ENCODE results near the gene HLTF.
"Not testable (repeated sequence)": the region's sequence is repeated elsewhere in the genome, so short reads cannot be mapped to it uniquely, and the experiment has no call there.

Gene HLTF, protein sequence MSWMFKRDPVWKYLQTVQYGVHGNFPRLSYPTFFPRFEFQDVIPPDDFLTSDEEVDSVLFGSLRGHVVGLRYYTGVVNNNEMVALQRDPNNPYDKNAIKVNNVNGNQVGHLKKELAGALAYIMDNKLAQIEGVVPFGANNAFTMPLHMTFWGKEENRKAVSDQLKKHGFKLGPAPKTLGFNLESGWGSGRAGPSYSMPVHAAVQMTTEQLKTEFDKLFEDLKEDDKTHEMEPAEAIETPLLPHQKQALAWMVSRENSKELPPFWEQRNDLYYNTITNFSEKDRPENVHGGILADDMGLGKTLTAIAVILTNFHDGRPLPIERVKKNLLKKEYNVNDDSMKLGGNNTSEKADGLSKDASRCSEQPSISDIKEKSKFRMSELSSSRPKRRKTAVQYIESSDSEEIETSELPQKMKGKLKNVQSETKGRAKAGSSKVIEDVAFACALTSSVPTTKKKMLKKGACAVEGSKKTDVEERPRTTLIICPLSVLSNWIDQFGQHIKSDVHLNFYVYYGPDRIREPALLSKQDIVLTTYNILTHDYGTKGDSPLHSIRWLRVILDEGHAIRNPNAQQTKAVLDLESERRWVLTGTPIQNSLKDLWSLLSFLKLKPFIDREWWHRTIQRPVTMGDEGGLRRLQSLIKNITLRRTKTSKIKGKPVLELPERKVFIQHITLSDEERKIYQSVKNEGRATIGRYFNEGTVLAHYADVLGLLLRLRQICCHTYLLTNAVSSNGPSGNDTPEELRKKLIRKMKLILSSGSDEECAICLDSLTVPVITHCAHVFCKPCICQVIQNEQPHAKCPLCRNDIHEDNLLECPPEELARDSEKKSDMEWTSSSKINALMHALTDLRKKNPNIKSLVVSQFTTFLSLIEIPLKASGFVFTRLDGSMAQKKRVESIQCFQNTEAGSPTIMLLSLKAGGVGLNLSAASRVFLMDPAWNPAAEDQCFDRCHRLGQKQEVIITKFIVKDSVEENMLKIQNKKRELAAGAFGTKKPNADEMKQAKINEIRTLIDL

DNA sequence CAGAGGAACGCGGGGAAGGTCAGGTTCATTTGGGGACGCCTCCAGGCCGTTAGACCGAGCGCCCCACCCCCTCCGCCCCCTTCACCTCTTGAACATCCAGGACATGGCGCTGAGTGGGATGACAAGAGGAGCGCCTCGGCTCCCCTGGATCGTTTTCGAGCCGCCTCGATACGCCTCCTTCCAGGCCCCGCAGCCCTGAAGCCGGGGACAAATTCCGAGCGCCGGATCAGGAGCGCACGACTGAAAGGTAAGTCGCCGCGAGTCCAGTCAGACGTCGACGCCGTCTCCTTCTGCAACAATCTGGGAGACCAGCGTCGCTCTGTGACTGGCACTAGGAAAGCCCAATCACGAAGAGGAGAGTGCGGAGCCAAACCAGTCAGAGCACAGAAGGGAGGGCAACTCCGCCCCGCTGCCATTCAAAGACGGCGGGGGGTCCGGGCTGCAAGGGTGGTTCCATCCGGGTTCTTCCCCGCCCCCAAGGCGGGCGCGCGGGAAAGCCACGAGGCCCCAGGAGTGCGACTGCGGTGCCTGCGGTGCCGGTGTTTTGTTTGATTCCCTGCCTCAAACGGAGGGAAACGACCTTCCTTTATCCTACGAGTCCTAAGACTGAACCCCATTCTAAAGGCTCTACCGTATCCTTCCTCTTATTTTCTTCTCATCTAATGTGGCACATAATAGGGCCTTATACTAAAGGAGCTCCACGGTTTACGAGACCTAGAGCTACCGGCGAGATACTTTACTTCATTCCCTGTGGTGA, at the start of gene HLTF:
HLTF (minus strand) TSS at position 302 of the 757 bp plus-strand sequence; CDS start at position 105, 197 bp downstream.
- DNase-seq = peak; percentile 93

DNA sequence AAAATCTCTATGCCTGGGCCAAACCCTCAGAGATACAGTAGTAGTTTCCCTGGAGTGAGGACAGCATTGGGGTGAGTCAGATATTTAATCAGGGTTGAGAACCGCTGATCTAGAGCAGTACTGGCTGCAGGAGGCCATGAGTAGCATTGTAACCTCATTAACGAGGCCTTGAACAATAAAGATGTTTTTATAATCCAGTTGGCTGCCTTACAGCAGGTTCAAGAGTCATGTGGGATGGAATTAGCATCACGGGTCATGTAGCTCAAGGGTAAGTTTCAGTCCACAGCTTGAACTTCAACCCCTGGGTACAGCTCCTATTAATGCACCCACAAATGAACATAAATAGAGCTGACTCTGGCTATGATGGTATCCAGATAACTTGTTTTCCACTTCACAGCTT, 48.2 kb upstream of the HLTF start:
- DNase-seq = no peak

DNA sequence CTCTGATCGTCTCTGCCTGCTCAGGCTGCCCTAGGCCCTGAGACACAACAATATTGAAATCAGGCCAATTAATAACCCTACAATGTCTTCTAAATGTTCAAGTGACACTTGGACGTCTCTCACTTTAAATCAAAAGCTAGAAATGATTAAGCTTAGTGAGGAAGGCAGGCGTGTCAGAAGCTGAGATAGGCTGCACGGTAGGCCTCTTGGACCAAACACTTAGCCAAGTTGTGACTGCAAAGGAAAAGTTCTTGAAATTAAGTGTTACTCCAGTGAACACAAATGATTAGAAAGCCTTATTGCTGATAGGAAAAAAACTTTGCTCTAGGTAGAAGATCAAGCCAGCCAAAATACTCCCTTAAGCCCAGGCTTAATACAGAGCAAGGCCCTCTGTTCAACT, 45.3 kb upstream of the HLTF start:
- DNase-seq = no peak

DNA sequence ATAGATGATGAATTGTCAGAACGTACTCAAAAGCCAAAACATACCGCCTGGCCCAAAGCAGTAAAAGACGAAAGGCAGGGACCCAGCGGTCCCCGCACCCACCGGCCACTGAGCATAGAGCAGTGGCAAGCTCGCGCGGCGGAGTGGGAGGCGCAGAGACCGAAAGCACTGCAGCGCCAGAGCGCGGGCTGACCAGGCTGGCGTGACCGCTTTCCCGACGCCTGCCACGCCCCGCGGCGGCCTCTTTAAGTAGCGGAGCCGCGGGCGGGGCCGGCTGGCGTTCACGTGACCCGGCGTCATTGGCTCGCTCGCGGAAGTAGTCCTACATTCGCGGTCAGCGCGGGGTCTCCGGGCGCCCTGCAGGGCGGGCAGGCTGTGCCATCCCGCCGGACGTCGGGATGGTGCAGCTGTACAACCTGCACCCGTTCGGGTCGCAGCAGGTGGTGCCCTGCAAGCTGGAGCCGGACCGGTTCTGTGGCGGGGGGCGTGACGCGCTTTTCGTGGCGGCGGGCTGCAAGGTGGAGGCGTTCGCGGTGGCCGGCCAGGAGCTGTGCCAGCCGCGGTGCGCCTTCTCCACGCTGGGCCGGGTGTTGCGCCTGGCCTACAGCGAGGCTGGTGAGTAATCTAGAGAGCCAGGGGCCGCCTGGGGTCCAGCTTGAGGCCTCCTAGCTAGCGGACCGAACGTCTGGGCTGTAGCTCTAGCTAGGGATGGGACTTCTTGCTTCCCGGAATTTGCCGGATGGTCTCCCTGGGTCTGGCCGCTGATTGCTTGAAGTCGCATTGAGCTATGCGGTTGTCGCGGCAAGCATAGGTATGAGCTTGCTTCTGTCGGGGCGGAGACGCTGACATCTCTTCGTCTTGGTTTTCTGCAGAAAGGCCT, 43.2 kb upstream of the HLTF start, which contains the start of gene HPS3:
HPS3 (plus strand) TSS at position 313 of the 880 bp plus-strand sequence; CDS start at position 399, 86 bp downstream.
- DNase-seq = peak; percentile 99

DNA sequence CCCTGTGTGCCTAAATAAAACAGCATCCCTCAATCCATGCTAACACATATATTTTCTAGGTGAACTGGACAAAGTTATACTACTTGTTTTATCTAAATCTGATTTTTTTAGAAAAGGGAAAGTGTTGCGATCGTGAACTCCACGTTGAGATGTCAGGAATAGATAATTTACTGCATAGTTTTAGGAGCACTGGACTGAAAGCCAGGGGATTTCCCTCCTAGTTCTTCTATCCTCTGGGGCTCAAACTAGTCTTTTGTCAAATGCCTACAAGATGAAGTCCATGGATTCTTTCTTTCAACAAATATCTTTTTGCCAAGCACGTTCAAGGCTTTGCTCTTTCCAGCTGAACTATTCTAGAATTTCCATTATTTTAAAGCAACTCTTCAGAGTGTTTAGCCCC, 42.5 kb upstream of the HLTF start:
- DNase-seq = no peak

DNA sequence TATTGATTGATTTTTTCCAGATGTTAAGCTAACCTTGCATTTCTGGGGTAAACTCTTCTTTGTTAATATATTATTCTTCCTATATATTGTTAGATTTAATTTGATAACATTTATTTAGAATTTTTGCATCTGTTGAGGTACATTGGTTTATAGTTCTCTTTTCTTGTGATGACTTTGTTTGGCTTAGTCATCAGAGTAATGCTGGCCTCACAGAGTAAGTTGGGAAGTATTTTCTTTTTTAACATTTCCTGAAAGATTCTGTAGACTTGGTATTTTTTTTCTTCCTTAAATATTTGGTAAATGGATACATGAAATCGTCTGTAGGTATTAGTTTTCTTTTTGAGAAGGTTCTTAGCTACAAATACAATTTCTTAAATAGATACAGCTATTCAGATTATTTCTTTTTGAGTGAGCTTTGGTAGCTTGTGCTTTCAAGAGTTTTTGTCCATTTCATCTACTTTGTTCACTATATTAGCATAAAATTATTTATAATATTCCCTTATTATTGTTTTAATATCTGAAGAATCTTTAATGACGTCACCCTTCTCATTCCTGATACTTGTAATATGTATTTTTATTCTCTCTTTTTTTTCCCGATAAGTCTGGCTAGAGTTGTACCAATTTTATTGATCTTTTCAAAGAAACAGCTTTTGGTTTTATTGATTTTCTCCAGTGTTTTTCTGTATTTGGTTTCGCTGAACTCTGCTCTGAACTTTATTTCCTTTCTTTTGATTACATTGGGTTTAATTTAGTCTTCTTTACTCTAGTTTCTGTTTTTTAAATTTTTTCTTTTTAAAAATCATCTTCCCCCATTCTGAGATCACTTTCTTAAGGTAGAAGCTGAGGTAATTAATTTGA, 36.6 kb upstream of the HLTF start:
- DNase-seq = no peak

DNA sequence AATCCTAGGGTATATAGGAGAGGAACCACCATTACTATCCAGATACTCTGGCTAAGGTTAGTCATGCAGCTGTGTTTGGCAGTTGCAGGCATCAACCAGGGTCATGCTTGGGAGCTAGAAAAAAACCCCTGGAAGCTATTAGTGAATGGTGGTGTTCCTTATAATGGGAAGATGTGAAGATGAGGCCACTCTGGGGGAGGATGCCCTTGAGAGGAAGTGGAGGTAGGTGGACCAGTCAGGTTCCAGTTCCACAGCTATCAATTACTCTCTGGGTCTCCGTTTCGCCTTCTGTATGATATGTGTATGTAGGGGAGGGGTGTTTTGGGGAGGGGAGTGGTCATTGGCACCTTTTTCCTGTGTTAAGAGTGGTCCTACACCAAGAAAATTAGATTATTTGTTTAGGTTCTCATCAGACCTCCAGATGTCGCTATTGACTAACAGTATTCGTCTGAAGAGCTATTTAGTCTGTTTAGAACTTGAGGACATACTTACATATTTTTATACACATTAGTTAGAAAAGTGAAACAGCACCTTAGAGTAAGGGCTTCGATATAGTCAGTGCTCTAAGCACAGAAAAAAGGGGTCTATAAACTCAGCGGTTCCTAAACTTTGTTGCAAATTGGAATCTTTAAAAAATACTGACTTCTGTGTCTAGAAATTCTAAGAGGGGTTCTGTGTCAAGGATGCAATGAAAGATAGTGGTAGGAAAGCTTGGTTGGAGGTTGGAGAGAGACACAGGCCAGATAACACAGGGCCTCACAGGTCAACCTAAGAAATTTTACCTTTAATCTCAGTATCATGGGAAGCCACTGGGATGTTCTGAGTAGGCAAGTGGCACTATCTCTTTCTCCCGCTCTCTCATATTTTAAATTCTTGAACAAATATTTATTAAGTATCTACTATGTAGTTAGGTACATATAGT, 34.0 kb upstream of the HLTF start:
- DNase-seq = peak; percentile 78

DNA sequence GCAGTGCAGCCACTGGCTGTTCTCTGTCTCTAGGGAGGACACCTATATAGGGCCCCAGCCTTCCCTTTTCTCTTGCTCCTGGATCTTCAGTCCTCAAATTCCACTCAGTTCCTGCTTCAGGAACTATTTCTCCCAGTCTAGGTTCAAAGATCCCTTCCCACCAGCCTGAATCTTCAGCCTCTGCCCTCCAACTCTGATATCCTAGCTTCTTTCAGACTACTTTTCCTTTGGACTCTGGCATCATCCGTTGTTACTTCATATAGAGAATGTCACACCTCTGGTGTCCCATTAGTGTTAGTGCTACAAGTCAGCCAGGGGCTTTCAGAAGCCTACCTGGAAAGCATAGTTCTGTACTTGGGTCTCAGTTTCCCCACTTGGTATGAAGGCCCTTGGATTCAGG, 33.1 kb upstream of the HLTF start:
- no peak for DNase-seq

DNA sequence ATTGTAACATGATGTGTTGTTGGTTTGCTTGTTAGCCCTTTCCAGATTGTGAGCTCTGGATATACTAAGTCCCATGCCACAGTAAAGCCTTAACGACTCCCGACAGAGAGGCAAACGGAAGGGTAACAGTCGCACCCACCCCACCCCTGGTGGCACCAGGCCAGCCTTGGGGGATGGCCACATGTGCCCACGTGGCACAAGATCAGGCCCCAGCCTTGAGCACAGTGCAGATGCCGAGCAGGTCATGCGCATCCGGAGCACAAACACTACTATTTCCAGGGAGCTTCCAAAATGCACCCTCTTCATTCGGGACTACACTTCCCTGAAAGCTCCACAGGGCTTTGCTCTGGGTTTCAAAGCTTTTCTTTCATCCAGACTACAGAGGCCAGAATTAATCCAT, 32.4 kb upstream of the HLTF start:
- DNase-seq = no peak

DNA sequence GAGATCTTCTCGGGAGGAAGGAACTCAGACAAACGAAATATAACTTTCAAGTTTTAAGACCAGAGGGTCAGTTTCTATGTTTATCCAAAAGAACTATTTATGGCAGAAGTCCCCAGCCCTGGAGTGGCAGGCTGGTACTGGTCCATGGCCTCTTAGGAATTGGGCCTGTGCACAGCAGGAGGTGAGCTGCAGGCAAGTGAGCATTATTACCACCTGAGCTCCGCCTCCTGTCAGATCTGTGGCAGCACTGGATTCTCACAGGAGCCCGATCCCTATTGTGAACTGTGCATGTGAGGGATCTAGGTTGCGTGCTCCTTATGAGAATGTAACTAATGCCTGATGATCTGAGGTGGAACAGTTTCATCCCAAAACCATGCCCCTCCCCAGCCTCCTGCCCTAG, 28.8 kb upstream of the HLTF start:
- no peak for DNase-seq

DNA sequence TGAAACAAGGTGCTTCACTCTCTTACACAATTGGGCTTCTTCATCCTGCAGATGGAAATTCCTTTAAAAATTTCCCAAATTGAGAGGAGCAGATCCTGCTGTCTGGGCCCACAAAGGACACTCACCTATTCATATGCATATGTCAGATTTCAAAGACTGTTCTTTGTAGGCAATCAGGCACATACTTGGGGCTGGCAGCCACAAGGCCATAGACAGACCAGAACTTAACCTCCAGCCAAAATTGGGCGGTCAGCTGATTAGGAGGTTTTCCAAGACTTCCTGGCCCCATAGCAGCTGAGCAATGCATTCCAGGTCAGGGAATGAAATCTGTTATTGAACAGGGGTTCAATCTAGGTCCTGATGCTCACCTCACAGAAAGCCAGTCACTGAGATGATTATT, 28.1 kb upstream of the HLTF start:
- no peak for DNase-seq

DNA sequence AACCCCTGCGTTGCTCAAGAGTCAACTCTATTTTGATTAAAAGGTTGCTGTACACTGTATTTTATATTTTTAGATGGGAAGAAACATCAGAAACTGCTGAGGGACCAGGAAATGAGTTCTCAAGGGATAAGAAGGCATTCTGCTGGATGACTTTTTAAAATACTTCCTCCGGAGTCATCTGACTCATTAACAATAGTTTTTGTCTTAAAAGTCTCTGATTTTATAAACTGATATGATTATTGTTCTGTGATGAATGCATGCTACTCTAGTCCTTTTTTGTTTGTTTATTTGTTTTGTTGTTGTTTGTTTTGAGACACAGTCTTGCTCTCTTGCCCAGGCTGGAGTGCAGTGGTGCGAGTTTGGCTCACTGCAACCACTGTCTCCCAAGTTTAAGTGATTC, 18.2 kb upstream of the HLTF start:
- DNase-seq = no peak

DNA sequence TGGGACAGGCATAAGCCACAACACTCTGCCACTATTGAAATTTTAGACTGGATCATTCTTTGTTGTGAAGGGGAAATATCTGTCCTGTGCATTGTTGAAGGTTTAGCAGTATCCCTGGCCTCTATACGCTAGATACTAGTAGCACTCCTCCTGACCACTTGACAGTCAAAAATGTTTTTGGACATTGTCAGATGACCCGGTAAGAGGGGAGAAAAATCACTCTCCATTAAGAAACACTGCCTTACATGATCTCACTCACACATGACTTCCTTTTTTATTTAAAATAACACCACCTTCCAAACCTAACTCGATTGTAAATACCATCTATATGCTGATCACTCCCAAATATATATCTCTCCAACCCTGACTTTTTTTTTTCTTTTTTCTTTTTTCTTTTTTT, 15.3 kb upstream of the HLTF start:
- DNase-seq = no peak

DNA sequence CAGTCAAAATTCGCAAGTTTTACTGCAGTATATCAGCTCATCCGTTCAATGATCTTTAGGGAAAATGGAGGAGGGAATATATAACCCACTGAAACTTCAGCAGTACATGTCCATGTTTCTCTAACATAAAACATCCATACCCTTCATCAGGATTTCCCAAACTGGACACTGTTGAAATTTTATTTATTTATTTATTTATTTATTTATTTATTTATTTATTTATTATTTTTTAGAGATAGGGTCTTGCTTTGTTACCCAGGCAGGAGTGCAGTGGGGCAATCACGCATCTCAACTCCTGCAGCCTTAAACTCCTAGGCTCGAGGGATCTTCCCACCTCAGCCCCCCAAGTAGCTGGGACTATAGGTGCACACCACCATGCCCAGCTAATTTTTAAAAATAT, 14.8 kb upstream of the HLTF start:
- DNase-seq = no peak

DNA sequence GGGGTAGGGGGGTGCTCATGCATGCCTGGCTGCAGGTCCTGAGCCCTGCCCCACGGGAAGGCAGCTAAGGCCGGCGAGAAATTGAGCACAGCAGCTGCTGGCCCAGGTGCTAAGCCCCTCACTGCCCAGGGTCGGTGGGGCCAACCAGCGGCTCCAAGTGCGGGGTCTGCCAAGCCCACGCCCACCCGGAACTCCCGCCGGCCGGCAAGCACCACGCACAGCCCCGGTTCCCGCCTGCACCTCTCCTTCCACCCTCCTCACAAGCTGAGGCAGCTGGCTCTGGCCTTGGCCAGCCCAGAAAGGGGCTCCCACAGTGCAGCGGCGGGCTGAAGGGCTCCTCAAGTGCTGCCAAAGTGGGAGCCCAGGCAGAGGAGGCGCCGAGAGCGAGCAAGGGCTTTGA, 11.7 kb upstream of the HLTF start:
- DNase-seq = not testable (repeated sequence)

DNA sequence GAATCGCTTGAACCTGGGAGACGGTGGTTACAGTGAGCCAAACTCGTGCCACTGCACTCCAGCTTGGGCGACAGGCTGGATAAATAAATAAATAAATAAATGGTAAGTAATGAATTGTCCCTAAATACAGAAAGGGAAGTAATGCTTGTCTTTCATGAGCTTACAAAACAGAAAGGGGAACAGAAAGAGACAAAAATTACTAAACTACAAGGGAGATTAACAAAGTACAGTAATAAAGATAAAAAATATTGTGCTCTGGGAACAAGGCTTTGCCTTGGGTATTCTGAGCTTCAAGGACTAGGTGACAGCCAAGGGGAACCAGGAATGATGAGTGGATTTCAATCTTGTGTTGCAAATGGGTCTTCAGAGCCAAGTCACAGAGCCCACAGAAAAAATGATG, 9.2 kb upstream of the HLTF start:
- no peak for DNase-seq

DNA sequence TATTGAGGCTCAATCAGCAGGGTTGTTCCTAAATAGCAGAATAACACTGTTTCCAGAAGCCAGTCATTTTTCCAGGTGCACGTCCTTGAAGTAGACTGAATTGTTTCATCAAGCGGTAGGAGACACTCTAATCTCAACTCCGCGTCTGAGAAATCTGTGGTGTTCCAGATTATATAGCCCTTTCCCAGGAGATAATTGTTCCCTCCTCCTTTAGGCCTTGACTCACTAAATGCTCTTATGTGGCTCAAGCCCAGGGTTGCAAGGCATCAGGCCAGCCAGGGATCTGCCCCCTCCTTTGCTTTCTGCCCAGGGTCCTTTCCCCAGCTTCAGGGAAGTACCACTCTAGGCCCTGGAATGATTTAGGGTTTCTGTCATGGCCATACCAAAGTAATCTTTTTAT, 5.7 kb upstream of the HLTF start:
- DNase-seq = no peak

DNA sequence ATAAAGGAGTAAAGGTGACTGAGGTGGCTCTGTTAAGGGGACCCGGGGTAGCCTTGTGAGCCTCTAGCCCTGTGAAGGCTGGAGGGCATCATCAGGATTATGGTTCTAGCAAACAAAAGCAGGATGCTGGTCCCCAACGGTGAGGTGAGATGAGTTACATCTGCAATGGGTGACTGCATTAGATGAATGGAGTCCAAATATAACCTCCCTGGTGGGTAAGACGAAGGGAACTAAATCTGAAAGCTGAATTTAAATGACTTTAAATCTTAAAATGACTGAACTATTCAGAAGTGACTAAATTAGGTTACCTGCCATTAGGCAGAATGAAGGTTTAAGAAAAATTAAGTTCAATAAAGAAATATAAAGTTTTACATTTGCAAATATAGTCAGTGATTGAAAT, 4.6 kb upstream of the HLTF start:
- no peak for DNase-seq

DNA sequence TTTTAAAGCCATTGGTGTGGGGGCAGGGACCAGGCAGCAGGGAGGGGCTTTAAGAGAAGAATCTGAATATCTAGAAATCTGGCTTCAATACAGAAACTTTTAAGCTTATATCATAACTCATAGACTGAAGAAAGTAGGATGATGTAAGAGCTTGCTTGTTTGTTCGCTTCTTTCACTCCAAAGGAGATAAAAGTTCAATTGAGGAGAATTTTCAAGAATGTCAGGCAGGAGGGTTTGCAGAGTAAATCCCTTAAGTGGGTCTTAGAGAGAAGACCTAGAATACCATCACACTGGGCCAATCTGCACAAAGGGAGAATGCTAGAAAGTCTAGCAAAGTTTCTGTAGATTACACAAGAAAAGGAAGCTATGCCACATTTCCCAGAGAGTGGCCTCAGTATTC, 4.1 kb upstream of the HLTF start:
- no peak for DNase-seq

DNA sequence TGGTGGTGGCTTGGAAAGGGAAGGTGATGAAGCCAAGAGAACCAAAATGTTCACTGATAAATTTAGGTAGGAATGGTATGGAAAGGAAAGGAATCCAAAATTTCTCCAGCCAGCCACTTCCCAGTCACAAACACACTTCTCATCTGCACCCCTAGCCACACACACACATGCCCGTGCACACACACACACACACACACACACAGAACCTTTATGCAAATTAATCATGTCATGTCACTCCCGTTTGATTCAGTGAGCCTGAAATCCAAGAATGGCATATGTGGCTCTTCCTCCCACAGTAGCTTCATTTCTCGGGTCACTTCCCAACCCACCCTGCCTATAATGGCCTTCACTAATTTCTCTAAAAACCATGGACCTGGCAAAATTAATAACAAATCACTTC, 3.1 kb upstream of the HLTF start:
- DNase-seq = no peak

Measured in RPMI8226 (cell line).